Thyroid gland (tissue), 4 donors: ENCODE results near the gene AKR1C8.

Experiments
- CTCF ChIP-seq, 6 experiments: fragments of 200-600 bp in 3 of 6; fragments of 450-650 bp in 3 of 6; sonication (generic) in 3 of 6; IDR thresholded peaks; one replicate each; pipeline ENCODE4 v1.5.1; 2016 to 2019; ENCODE audit warnings: antibody characterized with exemption in 6 of 6, mild to moderate bottlenecking in 2 of 6, inconsistent platforms in 1 of 6, moderate library complexity in 1 of 6
- POLR2A ChIP-seq, 2 donors: fragments of 450-650 bp; IDR thresholded peaks; one replicate each; pipeline ENCODE4 v1.6.1; 2017; ENCODE audit warnings: antibody characterized with exemption in 2 of 2, mild to moderate bottlenecking in 2 of 2, moderate library complexity in 1 of 2

GRCh38 chr10:5219262-5219661 is 34.3 kb upstream of the AKR1C8 start:
- TF ChIP-seq CTCF (IDR thresholded peaks at IDR 0.05) (no peak), POLR2A (IDR thresholded peaks at IDR 0.05) (no peak)
